ENCODE data around the gene VWA1. TPM values are rescaled to one million over a fixed set of nuclear protein-coding genes. Genes with fewer than 3 reads are reported as not detected.

Gene VWA1
- total and polyA plus RNA-seq, 10 of the 15 experiments (the other 5 are each of a cell fraction or from before 2014, with no cell fraction given) = 0.02 to 1.7 (median 0.32) TPM; not detected in 2

DNA sequence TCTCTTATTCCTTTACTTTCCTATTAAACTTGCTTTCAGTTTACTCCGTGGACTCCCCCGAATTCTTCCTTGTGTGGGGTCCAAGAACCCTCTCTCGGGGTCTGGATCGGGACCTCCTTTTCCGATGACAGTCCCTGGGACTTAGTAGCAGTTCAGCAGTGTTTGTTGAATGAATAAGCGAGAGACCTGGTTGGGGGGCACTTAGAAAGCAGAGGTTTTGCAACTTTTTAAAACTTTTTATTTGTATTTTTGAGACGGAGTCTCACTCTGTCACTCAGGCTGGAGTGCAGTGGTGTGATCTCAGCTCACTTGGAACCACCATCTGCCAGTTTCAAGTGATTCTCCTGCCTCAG, 12.3 kb upstream of the VWA1 start:
- whole genome bisulfite sequencing (ENCODE audit: insufficient coverage, insufficient replicate concordance, low lambda C conversion rate, missing lambda C conversion rate) = 83% methylated on average over 7 of the region's 7 CpGs
- SMC1A ChIA-PET (ENCODE audit: uncharacterized antibody, unreplicated experiment) = no interaction called here

DNA sequence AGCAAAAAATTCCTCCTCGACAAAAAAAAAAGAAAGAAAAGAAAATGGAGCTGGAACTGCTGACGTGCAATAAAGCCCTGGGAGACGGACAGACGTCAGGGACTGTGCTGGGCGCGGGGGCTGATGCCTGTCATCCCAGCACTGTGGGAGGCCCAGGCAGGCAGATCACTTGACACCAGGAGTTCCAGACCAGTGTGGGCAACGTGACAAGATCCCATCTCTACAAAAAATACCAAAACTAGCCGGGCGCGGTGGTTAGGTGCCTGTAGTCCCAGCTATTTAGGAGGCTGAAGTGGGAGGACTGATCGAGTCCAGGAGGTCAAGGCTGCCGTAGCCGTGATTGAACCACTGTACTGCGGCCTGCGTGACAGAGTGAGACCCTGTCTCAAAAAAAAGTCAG, 10.8 kb upstream of the VWA1 start:
- Histone ChIP-seq H3K9me3 (replicated peaks; ENCODE audit: control insufficient read depth, insufficient read depth, low read length) (no peaks in the 10 kb centered on the region), H3K27ac (ENCODE audit: control insufficient read depth, insufficient read depth) (no peak overlapping the region), H3K4me3 (no peak overlapping the region), H3K27me3 (replicated peaks in 1 of 2; ENCODE audit: control insufficient read depth in 2 of 2, insufficient read depth in 2 of 2, low read length in 1 of 2) (no peaks in the 10 kb centered on the region), H3K4me2 (ENCODE audit: control insufficient read depth, insufficient read depth) (no peak overlapping the region), H3K4me1 (ENCODE audit: control insufficient read depth, insufficient read depth, low read length) (peaks cover 4% of the 10 kb centered on the region; the same call in 1 of the 2 replicates), H3K9ac (ENCODE audit: control insufficient read depth, insufficient read depth, low read length) (no peak overlapping the region), H2AFZ (ENCODE audit: control insufficient read depth, low read depth, low read length) (no peak overlapping the region), H4K20me1 (ENCODE audit: control insufficient read depth, insufficient read depth) (no peaks in the 10 kb centered on the region), H3K36me3 (ENCODE audit: control insufficient read depth in 2 of 2, insufficient read depth in 2 of 2, low read length in 1 of 2) (no peaks in the 10 kb centered on the region), H3K79me2 (ENCODE audit: control insufficient read depth, insufficient read depth, low read length) (no peaks in the 10 kb centered on the region)
- no TSS peak for BruUV-seq (replicated peaks)
- SMC1A ChIA-PET (ENCODE audit: uncharacterized antibody, unreplicated experiment) = interaction anchor here (0.6 kb wide), 1 partner anchor 52 kb away, joined by 6 read pairs; no protein-coding TSS in a partner anchor
- RAD21 ChIA-PET (ENCODE audit: unreplicated experiment) = no interaction called here
- no peak for DNase-seq (ENCODE audit: low read depth, low spot score)
- no peak for ATAC-seq
- FAIRE-seq = no peak
- intact Hi-C loops (cut with micrococcal nuclease; ENCODE audit: unreplicated experiment) = no loop called here
- CTCF ChIA-PET = interaction anchor here (0.7 to 1.0 kb wide), 2 partner anchors 16 to 17 kb away, joined by 3 read pairs; no protein-coding TSS in a partner anchor
- POLR2A ChIA-PET = interaction anchor here (0.7 kb wide), 1 partner anchor 156 kb away, joined by 3 read pairs; no protein-coding TSS in a partner anchor
- in situ Hi-C loops (cut with MboI) = no loop called here
- WGBS (ENCODE audit: insufficient coverage, insufficient replicate concordance, low lambda C conversion rate, missing lambda C conversion rate) = 83% methylated on average over 15 of the region's 15 CpGs
- TF ChIP-seq HDAC6 (IDR thresholded peaks at IDR 0.05; ENCODE audit: unreplicated experiment) (no peak), PAX8 (IDR thresholded peaks at IDR 0.05) (no peak), PAX5 (IDR thresholded peaks at IDR 0.05; ENCODE audit: borderline replicate concordance, low read depth, low read length) (no peak), ATF7 (IDR thresholded peaks at IDR 0.05; ENCODE audit: low read depth) (no peak), BMI1 (IDR thresholded peaks at IDR 0.05; ENCODE audit: borderline replicate concordance) (no peak), MYB (IDR thresholded peaks at IDR 0.05; ENCODE audit: borderline replicate concordance, low read depth, low read length) (no peak)
- TF ChIP-seq, protein P1, sequence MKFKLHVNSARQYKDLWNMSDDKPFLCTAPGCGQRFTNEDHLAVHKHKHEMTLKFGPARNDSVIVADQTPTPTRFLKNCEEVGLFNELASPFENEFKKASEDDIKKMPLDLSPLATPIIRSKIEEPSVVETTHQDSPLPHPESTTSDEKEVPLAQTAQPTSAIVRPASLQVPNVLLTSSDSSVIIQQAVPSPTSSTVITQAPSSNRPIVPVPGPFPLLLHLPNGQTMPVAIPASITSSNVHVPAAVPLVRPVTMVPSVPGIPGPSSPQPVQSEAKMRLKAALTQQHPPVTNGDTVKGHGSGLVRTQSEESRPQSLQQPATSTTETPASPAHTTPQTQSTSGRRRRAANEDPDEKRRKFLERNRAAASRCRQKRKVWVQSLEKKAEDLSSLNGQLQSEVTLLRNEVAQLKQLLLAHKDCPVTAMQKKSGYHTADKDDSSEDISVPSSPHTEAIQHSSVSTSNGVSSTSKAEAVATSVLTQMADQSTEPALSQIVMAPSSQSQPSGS (IDR thresholded peaks at IDR 0.05; ENCODE audit: low read length) = no peak
- TF ChIP-seq, protein P2, sequence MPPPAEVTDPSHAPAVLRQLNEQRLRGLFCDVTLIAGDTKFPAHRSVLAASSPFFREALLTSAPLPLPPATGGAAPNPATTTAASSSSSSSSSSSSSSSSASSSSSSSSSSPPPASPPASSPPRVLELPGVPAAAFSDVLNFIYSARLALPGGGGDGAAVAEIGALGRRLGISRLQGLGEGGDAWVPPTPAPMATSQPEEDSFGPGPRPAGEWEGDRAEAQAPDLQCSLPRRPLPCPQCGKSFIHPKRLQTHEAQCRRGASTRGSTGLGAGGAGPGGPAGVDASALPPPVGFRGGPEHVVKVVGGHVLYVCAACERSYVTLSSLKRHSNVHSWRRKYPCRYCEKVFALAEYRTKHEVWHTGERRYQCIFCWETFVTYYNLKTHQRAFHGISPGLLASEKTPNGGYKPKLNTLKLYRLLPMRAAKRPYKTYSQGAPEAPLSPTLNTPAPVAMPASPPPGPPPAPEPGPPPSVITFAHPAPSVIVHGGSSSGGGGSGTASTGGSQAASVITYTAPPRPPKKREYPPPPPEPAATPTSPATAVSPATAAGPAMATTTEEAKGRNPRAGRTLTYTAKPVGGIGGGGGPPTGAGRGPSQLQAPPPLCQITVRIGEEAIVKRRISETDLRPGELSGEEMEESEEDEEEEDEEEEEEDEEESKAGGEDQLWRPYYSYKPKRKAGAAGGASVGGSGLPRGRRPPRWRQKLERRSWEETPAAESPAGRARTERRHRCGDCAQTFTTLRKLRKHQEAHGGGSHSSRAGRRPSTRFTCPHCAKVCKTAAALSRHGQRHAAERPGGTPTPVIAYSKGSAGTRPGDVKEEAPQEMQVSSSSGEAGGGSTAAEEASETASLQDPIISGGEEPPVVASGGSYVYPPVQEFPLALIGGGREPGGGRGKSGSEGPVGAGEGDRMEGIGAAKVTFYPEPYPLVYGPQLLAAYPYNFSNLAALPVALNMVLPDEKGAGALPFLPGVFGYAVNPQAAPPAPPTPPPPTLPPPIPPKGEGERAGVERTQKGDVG (CRISPR knock-in tag; IDR thresholded peaks at IDR 0.05) = no peak

More for the DNA sequence above, 12.3 kb upstream of the VWA1 start:
- RAD21 ChIA-PET (ENCODE audit: unreplicated experiment) = no interaction called here
- Histone ChIP-seq H3K4me1 (ENCODE audit: control insufficient read depth, insufficient read depth, low read length) (peaks cover 19% of the 10 kb centered on the region), H3K9me3 (replicated peaks; ENCODE audit: control insufficient read depth, insufficient read depth, low read length) (no peaks in the 10 kb centered on the region), H3K27me3 (replicated peaks in 1 of 2; ENCODE audit: control insufficient read depth in 2 of 2, insufficient read depth in 2 of 2, low read length in 1 of 2) (no peaks in the 10 kb centered on the region), H3K4me3 (no peak overlapping the region), H3K27ac (ENCODE audit: control insufficient read depth, insufficient read depth) (no peak overlapping the region), H3K36me3 (ENCODE audit: control insufficient read depth in 2 of 2, insufficient read depth in 2 of 2, low read length in 1 of 2) (no peaks in the 10 kb centered on the region), H2AFZ (ENCODE audit: control insufficient read depth, low read depth, low read length) (no peak overlapping the region), H3K79me2 (ENCODE audit: control insufficient read depth, insufficient read depth, low read length) (no peaks in the 10 kb centered on the region), H3K4me2 (ENCODE audit: control insufficient read depth, insufficient read depth) (no peak overlapping the region), H4K20me1 (ENCODE audit: control insufficient read depth, insufficient read depth) (no peaks in the 10 kb centered on the region), H3K9ac (ENCODE audit: control insufficient read depth, insufficient read depth, low read length) (no peak overlapping the region)
- BruUV-seq (replicated peaks) = no TSS peak
- CTCF ChIA-PET = no interaction called here
- no peak for ATAC-seq
- TF ChIP-seq YY1 (IDR thresholded peaks at IDR 0.05; ENCODE audit: low read depth, low read length) = no peak
- no peak for TF ChIP-seq CHD4 (IDR thresholded peaks at IDR 0.05)
- no peak for TF ChIP-seq ZNF622 (IDR thresholded peaks at IDR 0.05)
- TF ChIP-seq, protein P1 (IDR thresholded peaks at IDR 0.05; ENCODE audit: low read length) = no peak
- no peak for TF ChIP-seq NR2C1 (IDR thresholded peaks at IDR 0.05)
- no peak for TF ChIP-seq SMARCA5 (IDR thresholded peaks at IDR 0.05)
- no peak for TF ChIP-seq PML (IDR thresholded peaks at IDR 0.05; ENCODE audit: low read length)
- POLR2A ChIA-PET = interaction anchor here (0.9 kb wide), 1 partner anchor 14 kb away, joined by 4 read pairs; no protein-coding TSS in a partner anchor
- no peak for FAIRE-seq
- intact Hi-C loops (cut with micrococcal nuclease; ENCODE audit: unreplicated experiment) (no loop called here), in situ Hi-C loops (cut with MboI) (no loop called here)
- DNase-seq (ENCODE audit: low read depth, low spot score) = no peak
